ENCODE data around the gene FOXD1. TPM values are rescaled to one million over a fixed set of nuclear protein-coding genes. Genes with fewer than 3 reads are reported as not detected.

Gene FOXD1
- total and polyA plus RNA-seq, 9 of the 15 experiments (the other 6 are each of a cell fraction or from before 2014, with no cell fraction given), result 0.03 to 0.40 (median 0.10) TPM; not detected in 4

DNA sequence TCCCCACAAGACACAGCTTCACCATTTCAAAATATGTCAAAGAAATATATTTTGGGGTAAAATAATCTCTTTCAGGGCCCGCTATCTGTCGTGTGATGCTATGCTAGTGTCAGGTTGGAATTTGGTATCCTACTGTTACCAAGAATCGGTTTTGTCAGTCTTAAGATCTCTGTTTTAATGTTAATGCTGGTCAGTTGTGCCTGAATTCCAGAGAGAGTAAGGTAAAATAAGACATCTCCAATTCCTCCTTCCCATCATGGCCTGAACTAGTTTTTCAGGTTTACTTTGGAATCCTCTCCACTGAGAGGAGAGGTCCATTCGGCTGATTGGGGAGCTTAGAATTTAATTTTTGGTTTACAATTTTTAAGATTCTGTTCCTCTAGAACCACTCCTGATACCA lies 39.2 kb upstream of the FOXD1 start:
- DNase-seq (ENCODE audit: extremely low read depth in 1 of 4, low spot score in 3 of 4), result no peak
- BruUV-seq (replicated peaks), result no TSS peak
- no peak for FAIRE-seq
- POLR2A ChIA-PET, result interaction anchor here (1.2 to 2.1 kb wide), 2 partner anchors 11 to 21 kb away, joined by 4 to 9 read pairs; partner anchors contain the start of gene BTF3
- no peak overlapping the region for H3K9ac ChIP-seq (ENCODE audit: insufficient read depth in 1 of 2, low read depth in 2 of 2, low read length in 2 of 2)
- TF ChIP-seq TRIM24 (IDR thresholded peaks at IDR 0.05), result no peak
- TF ChIP-seq, protein P1, sequence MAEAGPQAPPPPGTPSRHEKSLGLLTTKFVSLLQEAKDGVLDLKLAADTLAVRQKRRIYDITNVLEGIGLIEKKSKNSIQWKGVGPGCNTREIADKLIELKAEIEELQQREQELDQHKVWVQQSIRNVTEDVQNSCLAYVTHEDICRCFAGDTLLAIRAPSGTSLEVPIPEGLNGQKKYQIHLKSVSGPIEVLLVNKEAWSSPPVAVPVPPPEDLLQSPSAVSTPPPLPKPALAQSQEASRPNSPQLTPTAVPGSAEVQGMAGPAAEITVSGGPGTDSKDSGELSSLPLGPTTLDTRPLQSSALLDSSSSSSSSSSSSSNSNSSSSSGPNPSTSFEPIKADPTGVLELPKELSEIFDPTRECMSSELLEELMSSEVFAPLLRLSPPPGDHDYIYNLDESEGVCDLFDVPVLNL (CRISPR knock-in tag; IDR thresholded peaks at IDR 0.05; ENCODE audit: low read depth), result no peak
- TF ChIP-seq BCOR (IDR thresholded peaks at IDR 0.05), result no peak
- TF ChIP-seq, protein P2, sequence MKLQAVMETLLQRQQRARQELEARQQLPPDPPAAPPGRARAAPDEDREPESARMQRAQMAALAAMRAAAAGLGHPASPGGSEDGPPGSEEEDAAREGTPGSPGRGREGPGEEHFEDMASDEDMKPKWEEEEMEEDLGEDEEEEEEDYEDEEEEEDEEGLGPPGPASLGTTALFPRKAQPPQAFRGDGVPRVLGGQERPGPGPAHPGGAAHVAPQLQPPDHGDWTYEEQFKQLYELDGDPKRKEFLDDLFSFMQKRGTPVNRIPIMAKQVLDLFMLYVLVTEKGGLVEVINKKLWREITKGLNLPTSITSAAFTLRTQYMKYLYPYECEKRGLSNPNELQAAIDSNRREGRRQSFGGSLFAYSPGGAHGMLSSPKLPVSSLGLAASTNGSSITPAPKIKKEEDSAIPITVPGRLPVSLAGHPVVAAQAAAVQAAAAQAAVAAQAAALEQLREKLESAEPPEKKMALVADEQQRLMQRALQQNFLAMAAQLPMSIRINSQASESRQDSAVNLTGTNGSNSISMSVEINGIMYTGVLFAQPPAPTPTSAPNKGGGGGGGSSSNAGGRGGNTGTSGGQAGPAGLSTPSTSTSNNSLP (IDR thresholded peaks at IDR 0.05; ENCODE audit: borderline replicate concordance, low read depth, low read length), result no peak
- TF ChIP-seq ZNF121 (CRISPR knock-in tag; conservative IDR thresholded peaks at IDR 0.05), result no peak
- TF ChIP-seq, protein P3, sequence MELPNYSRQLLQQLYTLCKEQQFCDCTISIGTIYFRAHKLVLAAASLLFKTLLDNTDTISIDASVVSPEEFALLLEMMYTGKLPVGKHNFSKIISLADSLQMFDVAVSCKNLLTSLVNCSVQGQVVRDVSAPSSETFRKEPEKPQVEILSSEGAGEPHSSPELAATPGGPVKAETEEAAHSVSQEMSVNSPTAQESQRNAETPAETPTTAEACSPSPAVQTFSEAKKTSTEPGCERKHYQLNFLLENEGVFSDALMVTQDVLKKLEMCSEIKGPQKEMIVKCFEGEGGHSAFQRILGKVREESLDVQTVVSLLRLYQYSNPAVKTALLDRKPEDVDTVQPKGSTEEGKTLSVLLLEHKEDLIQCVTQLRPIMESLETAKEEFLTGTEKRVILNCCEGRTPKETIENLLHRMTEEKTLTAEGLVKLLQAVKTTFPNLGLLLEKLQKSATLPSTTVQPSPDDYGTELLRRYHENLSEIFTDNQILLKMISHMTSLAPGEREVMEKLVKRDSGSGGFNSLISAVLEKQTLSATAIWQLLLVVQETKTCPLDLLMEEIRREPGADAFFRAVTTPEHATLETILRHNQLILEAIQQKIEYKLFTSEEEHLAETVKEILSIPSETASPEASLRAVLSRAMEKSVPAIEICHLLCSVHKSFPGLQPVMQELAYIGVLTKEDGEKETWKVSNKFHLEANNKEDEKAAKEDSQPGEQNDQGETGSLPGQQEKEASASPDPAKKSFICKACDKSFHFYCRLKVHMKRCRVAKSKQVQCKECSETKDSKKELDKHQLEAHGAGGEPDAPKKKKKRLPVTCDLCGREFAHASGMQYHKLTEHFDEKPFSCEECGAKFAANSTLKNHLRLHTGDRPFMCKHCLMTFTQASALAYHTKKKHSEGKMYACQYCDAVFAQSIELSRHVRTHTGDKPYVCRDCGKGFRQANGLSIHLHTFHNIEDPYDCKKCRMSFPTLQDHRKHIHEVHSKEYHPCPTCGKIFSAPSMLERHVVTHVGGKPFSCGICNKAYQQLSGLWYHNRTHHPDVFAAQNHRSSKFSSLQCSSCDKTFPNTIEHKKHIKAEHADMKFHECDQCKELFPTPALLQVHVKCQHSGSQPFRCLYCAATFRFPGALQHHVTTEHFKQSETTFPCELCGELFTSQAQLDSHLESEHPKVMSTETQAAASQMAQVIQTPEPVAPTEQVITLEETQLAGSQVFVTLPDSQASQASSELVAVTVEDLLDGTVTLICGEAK (IDR thresholded peaks at IDR 0.05), result no peak
- TF ChIP-seq, protein P3 (CRISPR knock-in tag; IDR thresholded peaks at IDR 0.05), result no peak
- no peak for TF ChIP-seq BRD4 (IDR thresholded peaks at IDR 0.05)
- peaks cover 15 to 20% of the 10 kb centered on the region in 2 experiments; a peak in 4 of 5 replicates for H3K4me1 ChIP-seq (replicated peaks in 1 of 2; ENCODE audit: control insufficient read depth in 2 of 2, insufficient read depth in 2 of 2, low read length in 2 of 2)
- no peaks in the 10 kb centered on the region for H3K79me2 ChIP-seq (ENCODE audit: control insufficient read depth, insufficient read depth, low read length)
- H3K27me3 ChIP-seq (ENCODE audit: control insufficient read depth in 2 of 2, insufficient read depth in 2 of 2, low read length in 2 of 2), result no peaks in the 10 kb centered on the region
- H3K9me3 ChIP-seq (replicated peaks; ENCODE audit: control insufficient read depth, insufficient read depth, low read depth, low read length), result no peaks in the 10 kb centered on the region
- intact Hi-C loops (cut with micrococcal nuclease), result no loop called here
- no peak overlapping the region for H3K27ac ChIP-seq (ENCODE audit: extremely low read depth, low read depth, low read length)
- no peaks in the 10 kb centered on the region for H3K9me1 ChIP-seq (ENCODE audit: control insufficient read depth, insufficient read depth, low read length)
- CTCF ChIA-PET (ENCODE audit: low intra/inter-chr PET ratio), result no interaction called here
- H3K4me3 ChIP-seq, result no peak overlapping the region
- no peak overlapping the region for H2AFZ ChIP-seq (ENCODE audit: low read depth, low read length)
- WGBS (ENCODE audit: insufficient coverage, low coverage, missing lambda C conversion rate), result 83% methylated on average over 4 of the region's 4 CpGs
- H3K4me2 ChIP-seq (ENCODE audit: insufficient read depth, low read length), result no peak overlapping the region
- H3K36me3 ChIP-seq (ENCODE audit: control insufficient read depth, insufficient read depth, low read length), result no peaks in the 10 kb centered on the region
- no peak for ATAC-seq
- no peaks in the 10 kb centered on the region for H4K20me1 ChIP-seq (replicated peaks; ENCODE audit: control insufficient read depth, insufficient read depth, low read length)
- in situ Hi-C loops (cut with MboI), result no loop called here

Measured in K562 (cell line).